Mucosa of rectum (tissue), 2 donors: ENCODE data around the gene YPEL3.

Experiments used
- H3K27ac ChIP-seq, 2 donors: one replicate each; pipeline ENCODE4 v1.7.0; 2013; ENCODE audit warnings: inconsistent platforms in 2 of 2, low read depth in 2 of 2, low read length in 2 of 2
- H3K27me3 ChIP-seq, 2 donors: one replicate each; pipeline ENCODE4 v1.7.0; 2013; ENCODE audit warnings: low read length in 2 of 2; ENCODE audit not compliant: control insufficient read depth in 2 of 2, insufficient read depth in 2 of 2
- H3K36me3 ChIP-seq, 2 donors: one replicate each; pipeline ENCODE4 v1.7.0; 2013; ENCODE audit warnings: low read length in 2 of 2; ENCODE audit not compliant: control insufficient read depth in 2 of 2, insufficient read depth in 2 of 2
- H3K4me1 ChIP-seq, 2 donors: one replicate each; pipeline ENCODE4 v1.7.0; 2013; ENCODE audit warnings: low read length in 2 of 2, mild to moderate bottlenecking in 1 of 2; ENCODE audit not compliant: control insufficient read depth in 2 of 2, insufficient read depth in 2 of 2
- H3K4me3 ChIP-seq, 2 donors: one replicate each; pipeline ENCODE4 v1.7.0; 2013; ENCODE audit warnings: low read length in 2 of 2
- H3K9ac ChIP-seq, 2 donors: one replicate each; pipeline ENCODE4 v1.7.0; 2013; ENCODE audit warnings: low read length in 2 of 2, low read depth in 1 of 2, mild to moderate bottlenecking in 1 of 2
- H3K9me3 ChIP-seq, 2 donors: one replicate each; pipeline ENCODE4 v1.7.0; 2013; ENCODE audit warnings: low read length in 2 of 2; ENCODE audit not compliant: control insufficient read depth in 2 of 2
- donor health status: healthy.
- donor health status: Normal muscosa, but diverticular disease.

The YPEL3 gene

GRCh38 chr16:30096105-30096861 lies at the start of gene YPEL3:
YPEL3 (minus strand) TSS chr16:30096213; CDS start chr16:30095482, 731 bp downstream.
- Histone ChIP-seq H3K27ac (peak within 1 kb of the TSS; percentile 88 to 93), H3K36me3 (peaks cover 11 to 14% of the 10 kb centered on the region in 2 donors), H3K27me3 (no peaks in the 10 kb centered on the region)

GRCh38 chr16:30145657-30146056 lies 49.6 kb upstream of the YPEL3 start:
- Histone ChIP-seq H3K27me3 (no peaks in the 10 kb centered on the region), H3K9me3 (no peaks in the 10 kb centered on the region), H3K4me3 (no peak overlapping the region), H3K36me3 (no peaks in the 10 kb centered on the region), H3K9ac (no peak overlapping the region), H3K27ac (no peak overlapping the region), H3K4me1 (no peaks in the 10 kb centered on the region)

More at GRCh38 chr16:30096105-30096861, at the start of gene YPEL3:
- H3K4me3 ChIP-seq = peak within 1 kb of the TSS; percentile 74 to 91
- peaks cover 0 to 7% of the 10 kb centered on the region in 2 donors for H3K9me3 ChIP-seq
- H3K9ac ChIP-seq = peak within 1 kb of the TSS; percentile 87 to 91
- H3K4me1 ChIP-seq = peaks cover 26 to 28% of the 10 kb centered on the region in 2 donors

- Histone ChIP-seq H3K4me1 (peaks cover 5% of the 10 kb centered on the region in 2 donors), H3K9ac (no peak overlapping the region), H3K4me3 (no peak overlapping the region), H3K27me3 (no peaks in the 10 kb centered on the region), H3K36me3 (no peaks in the 10 kb centered on the region), H3K27ac (no peak overlapping the region), H3K9me3 (no peaks in the 10 kb centered on the region)
Measured at GRCh38 chr16:30144917-30145316, 48.9 kb upstream of the YPEL3 start.

GRCh38 chr16:30144017-30144416 lies 48.0 kb upstream of the YPEL3 start:
- no peaks in the 10 kb centered on the region for H3K27me3 ChIP-seq
- H3K9ac ChIP-seq = no peak overlapping the region
- H3K27ac ChIP-seq = no peak overlapping the region
- H3K36me3 ChIP-seq = no peaks in the 10 kb centered on the region
- no peak overlapping the region for H3K4me3 ChIP-seq
- peaks cover 9 to 12% of the 10 kb centered on the region in 2 donors for H3K4me1 ChIP-seq
- no peaks in the 10 kb centered on the region for H3K9me3 ChIP-seq

- Histone ChIP-seq H3K9ac (no peak overlapping the region), H3K4me3 (no peak overlapping the region), H3K27ac (no peak overlapping the region), H3K9me3 (no peaks in the 10 kb centered on the region), H3K27me3 (no peaks in the 10 kb centered on the region), H3K4me1 (peaks cover 9 to 12% of the 10 kb centered on the region in 2 donors), H3K36me3 (no peaks in the 10 kb centered on the region)
Measured at GRCh38 chr16:30143347-30143702, 47.3 kb upstream of the YPEL3 start.

GRCh38 chr16:30142672-30143346 lies 46.8 kb upstream of the YPEL3 start:
- Histone ChIP-seq H3K4me1 (peaks cover 9 to 12% of the 10 kb centered on the region in 2 donors), H3K9ac (no peak overlapping the region), H3K9me3 (no peaks in the 10 kb centered on the region), H3K27me3 (no peaks in the 10 kb centered on the region), H3K4me3 (no peak overlapping the region), H3K27ac (no peak overlapping the region), H3K36me3 (no peaks in the 10 kb centered on the region)

GRCh38 chr16:30141750-30142149 lies 45.7 kb upstream of the YPEL3 start:
- Histone ChIP-seq H3K9me3 (no peaks in the 10 kb centered on the region), H3K9ac (no peak overlapping the region), H3K36me3 (no peaks in the 10 kb centered on the region), H3K27me3 (no peaks in the 10 kb centered on the region), H3K27ac (no peak overlapping the region), H3K4me1 (peaks cover 9 to 12% of the 10 kb centered on the region in 2 donors), H3K4me3 (no peak overlapping the region)

GRCh38 chr16:30139583-30140481 lies 43.8 kb upstream of the YPEL3 start:
- Histone ChIP-seq H3K4me3 (peak overlapping the region; percentile 4 to 43), H3K9me3 (no peaks in the 10 kb centered on the region), H3K27ac (peak overlapping the region; percentile 76 to 85), H3K4me1 (peaks cover 9 to 12% of the 10 kb centered on the region in 2 donors), H3K27me3 (no peaks in the 10 kb centered on the region), H3K9ac (no peak overlapping the region), H3K36me3 (no peaks in the 10 kb centered on the region)

- no peaks in the 10 kb centered on the region for H3K27me3 ChIP-seq
- H3K9ac ChIP-seq = no peak overlapping the region
- no peaks in the 10 kb centered on the region for H3K9me3 ChIP-seq
- H3K36me3 ChIP-seq = no peaks in the 10 kb centered on the region
- H3K4me3 ChIP-seq = no peak overlapping the region
- no peak overlapping the region for H3K27ac ChIP-seq
- peaks cover 9 to 12% of the 10 kb centered on the region in 2 donors for H3K4me1 ChIP-seq
Measured at GRCh38 chr16:30137897-30138296, 41.9 kb upstream of the YPEL3 start.
